SU-DHL-6 (cell line): ENCODE measurements around the gene CHCHD10.

Experiments
- H2AFZ ChIP-seq: fragments of 200-600 bp; sonication (generic); 2 replicates; pipeline ENCODE4 v1.6.1; 2014; ENCODE audit warnings: low read depth, mild to moderate bottlenecking, moderate library complexity, mixed read lengths, antibody characterized with exemption, low read length; ENCODE audit not compliant: severe bottlenecking
- H3F3A ChIP-seq: fragments of 200-600 bp; shearing (Covaris generic); 2 replicates; pipeline ENCODE4 v1.6.0; 2016; ENCODE audit warnings: antibody characterized with exemption, mild to moderate bottlenecking; ENCODE audit not compliant: insufficient read depth
- H3K27ac ChIP-seq: fragments of 200-600 bp; sonication (generic); 2 replicates; pipeline ENCODE4 v1.5.1; 2016; ENCODE audit warnings: low read depth, mild to moderate bottlenecking, low read length, moderate library complexity, mixed read lengths
- H3K27me3 ChIP-seq: fragments of 200-600 bp; sonication (generic), shearing (Covaris generic); 2 replicates; pipeline ENCODE4 v1.6.0; 2014; ENCODE audit warnings: mild to moderate bottlenecking, low read length
- H3K36me3 ChIP-seq: fragments of 200-600 bp; sonication (generic); 2 replicates; pipeline ENCODE4 v1.6.1; 2014; ENCODE audit warnings: mild to moderate bottlenecking, low read length, mixed read lengths
- H3K4me2 ChIP-seq: fragments of 300-600, 200-600 bp; shearing (Covaris generic), sonication (generic); 2 replicates; pipeline ENCODE4 v1.6.0; 2014; ENCODE audit warnings: low read length, low read depth, mild to moderate bottlenecking; ENCODE audit not compliant: poor library complexity, severe bottlenecking
- H3K4me3 ChIP-seq: fragments of 200-600 bp; sonication (generic); 2 replicates; pipeline ENCODE4 v1.5.1; 2014; ENCODE audit warnings: antibody characterized with exemption, low read length, mild to moderate bottlenecking, mixed read lengths; ENCODE audit not compliant: insufficient read depth, poor library complexity, severe bottlenecking
- H3K79me2 ChIP-seq: fragments of 200-600 bp; sonication (generic); 2 replicates; pipeline ENCODE4 v1.6.1; 2014; ENCODE audit warnings: mild to moderate bottlenecking, low read length, moderate library complexity; ENCODE audit not compliant: insufficient read depth
- H3K9ac ChIP-seq: fragments of 200-600 bp; sonication (generic); 2 replicates; pipeline ENCODE4 v1.7.0; 2014; ENCODE audit warnings: mild to moderate bottlenecking, low read length
- H3K9me2 ChIP-seq: fragments of 200-600 bp; sonication (generic); replicated peaks from 2 replicates; pipeline ENCODE4 v1.6.1; 2014; ENCODE audit warnings: low read length; ENCODE audit not compliant: insufficient read depth
- H3K9me3 ChIP-seq: fragments of 200-600 bp; sonication (generic); 2 replicates; pipeline ENCODE4 v1.6.1; 2014; ENCODE audit warnings: low read length, mixed read lengths; ENCODE audit not compliant: insufficient read depth
- H4K20me1 ChIP-seq: fragments of 200-600 bp; sonication (generic); 2 replicates; pipeline ENCODE4 v1.6.1; 2014; ENCODE audit warnings: low read depth, mild to moderate bottlenecking, antibody characterized with exemption, low read length, moderate library complexity, mixed read lengths
- EZH2phosphoT487 ChIP-seq: fragments of 200-600 bp; sonication (generic), shearing (Covaris generic); conservative IDR thresholded peaks from 2 replicates; pipeline ENCODE4 v1.6.1; 2018; ENCODE audit warnings: mild to moderate bottlenecking, antibody characterized with exemption, low read length, moderate library complexity, mixed read lengths
- TF ChIP-seq, protein P1 (sequence below): fragments of 200-600 bp; sonication (generic); IDR thresholded peaks from one replicate; pipeline ENCODE4 v1.5.1; 2017; ENCODE audit warnings: antibody characterized with exemption, mild to moderate bottlenecking, low read length, moderate library complexity; ENCODE audit not compliant: insufficient read depth, poor library complexity, severe bottlenecking

CHCHD10 gene

GRCh38 chr22:23752750-23753149 lies 15.0 kb downstream of the CHCHD10 start:
- no peak overlapping the region for H2AFZ ChIP-seq
- peak overlapping the region; percentile 92 for H3K27ac ChIP-seq
- peak overlapping the region; percentile 90 for H3K4me2 ChIP-seq
- H3K4me3 ChIP-seq, result peak overlapping the region; percentile 80
- H4K20me1 ChIP-seq, result no peaks in the 10 kb centered on the region
- H3K9ac ChIP-seq, result peak overlapping the region; percentile 93
- H3K27me3 ChIP-seq, result no peaks in the 10 kb centered on the region
- peaks cover 47% of the 10 kb centered on the region for H3F3A ChIP-seq
- no peaks in the 10 kb centered on the region for H3K9me2 ChIP-seq
- peaks cover 7% of the 10 kb centered on the region; the same call in 1 of the 2 replicates for H3K79me2 ChIP-seq
- TF ChIP-seq EZH2phosphoT487, result no peak
- TF ChIP-seq, protein P1, sequence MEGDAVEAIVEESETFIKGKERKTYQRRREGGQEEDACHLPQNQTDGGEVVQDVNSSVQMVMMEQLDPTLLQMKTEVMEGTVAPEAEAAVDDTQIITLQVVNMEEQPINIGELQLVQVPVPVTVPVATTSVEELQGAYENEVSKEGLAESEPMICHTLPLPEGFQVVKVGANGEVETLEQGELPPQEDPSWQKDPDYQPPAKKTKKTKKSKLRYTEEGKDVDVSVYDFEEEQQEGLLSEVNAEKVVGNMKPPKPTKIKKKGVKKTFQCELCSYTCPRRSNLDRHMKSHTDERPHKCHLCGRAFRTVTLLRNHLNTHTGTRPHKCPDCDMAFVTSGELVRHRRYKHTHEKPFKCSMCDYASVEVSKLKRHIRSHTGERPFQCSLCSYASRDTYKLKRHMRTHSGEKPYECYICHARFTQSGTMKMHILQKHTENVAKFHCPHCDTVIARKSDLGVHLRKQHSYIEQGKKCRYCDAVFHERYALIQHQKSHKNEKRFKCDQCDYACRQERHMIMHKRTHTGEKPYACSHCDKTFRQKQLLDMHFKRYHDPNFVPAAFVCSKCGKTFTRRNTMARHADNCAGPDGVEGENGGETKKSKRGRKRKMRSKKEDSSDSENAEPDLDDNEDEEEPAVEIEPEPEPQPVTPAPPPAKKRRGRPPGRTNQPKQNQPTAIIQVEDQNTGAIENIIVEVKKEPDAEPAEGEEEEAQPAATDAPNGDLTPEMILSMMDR, result no peak
- H3K36me3 ChIP-seq, result no peaks in the 10 kb centered on the region
- no peaks in the 10 kb centered on the region for H3K9me3 ChIP-seq

DNA sequence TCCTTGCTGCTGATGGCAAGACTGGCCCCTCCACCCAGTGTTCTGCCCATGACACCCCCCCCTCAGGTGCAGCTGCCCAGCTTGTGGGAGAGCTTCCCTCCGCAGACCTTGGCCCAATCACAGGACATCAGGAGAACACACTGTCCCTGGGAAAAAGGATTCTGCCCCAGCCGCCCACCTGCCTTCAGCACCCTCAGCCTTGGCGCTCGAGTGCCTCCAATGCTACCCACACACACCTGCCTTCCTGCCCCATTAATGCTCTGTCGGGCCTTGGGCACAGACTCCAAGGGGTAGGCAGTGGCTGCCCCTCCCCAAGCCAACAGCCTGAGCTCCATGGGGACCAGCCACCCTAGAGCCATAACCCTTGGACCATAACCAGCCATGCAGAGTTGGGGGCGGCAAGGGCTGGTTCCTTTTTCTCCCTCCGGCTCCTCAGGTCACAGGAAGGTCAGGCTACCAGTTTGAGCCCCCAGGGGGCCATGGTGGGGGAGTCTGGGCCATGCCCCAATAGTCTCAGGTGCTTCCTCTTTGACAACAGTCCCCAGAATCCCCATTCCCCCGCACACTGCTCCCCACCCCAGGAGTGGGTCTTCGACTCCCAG lies 15.6 kb downstream of the CHCHD10 start:
- Histone ChIP-seq H3K9me3 (no peaks in the 10 kb centered on the region), H4K20me1 (no peaks in the 10 kb centered on the region), H3K79me2 (peaks cover 7% of the 10 kb centered on the region; the same call in 1 of the 2 replicates), H3K9me2 (no peaks in the 10 kb centered on the region), H3K27ac (peak overlapping the region; percentile 92), H3K27me3 (no peaks in the 10 kb centered on the region), H3F3A (peaks cover 47% of the 10 kb centered on the region), H3K4me3 (peak overlapping the region; percentile 80), H3K4me2 (peak overlapping the region; percentile 90), H2AFZ (no peak overlapping the region), H3K9ac (peak overlapping the region; percentile 93), H3K36me3 (no peaks in the 10 kb centered on the region)
- TF ChIP-seq EZH2phosphoT487, result no peak
- TF ChIP-seq, protein P1, result no peak

GRCh38 chr22:23751441-23751996 lies 16.3 kb downstream of the CHCHD10 start:
- H3K9me3 ChIP-seq, result no peaks in the 10 kb centered on the region
- peaks cover 7% of the 10 kb centered on the region; the same call in 1 of the 2 replicates for H3K79me2 ChIP-seq
- H3K27ac ChIP-seq, result peak overlapping the region; percentile 92
- H3F3A ChIP-seq, result peaks cover 43% of the 10 kb centered on the region
- no peaks in the 10 kb centered on the region for H4K20me1 ChIP-seq
- H2AFZ ChIP-seq, result peak overlapping the region; percentile 64
- H3K4me3 ChIP-seq, result peak overlapping the region; percentile 80
- H3K9me2 ChIP-seq, result no peaks in the 10 kb centered on the region
- TF ChIP-seq, protein P1, result no peak
- no peak for TF ChIP-seq EZH2phosphoT487
- H3K27me3 ChIP-seq, result no peaks in the 10 kb centered on the region
- peak overlapping the region; percentile 90 for H3K4me2 ChIP-seq
- H3K9ac ChIP-seq, result peak overlapping the region; percentile 93
- H3K36me3 ChIP-seq, result no peaks in the 10 kb centered on the region
